K562 (cell line): Measurements from ENCODE around the gene EVC. TPM values are rescaled to one million over a fixed set of nuclear protein-coding genes. Genes with fewer than 3 reads are reported as not detected.
A peak's percentile ranks its signal among the peaks of the same experiment; 100 is the strongest.

Source experiments
- ATAC-seq: fragments of 200-7000 bp; cut with Tn5 transposase; 3 replicates; pipeline ENCODE4 v1.9.1; 2020; ENCODE audit warnings: moderate library complexity
- BruUV-seq: library from RNA; stranded (reverse); fragments of 400-500 nt; replicated peaks from 2 replicates; lab custom pipeline; 2021; lab: Mats Ljungman, UMichigan
- CTCF ChIA-PET: fragments of 300-600 bp; formaldehyde crosslinking; extraction: SDS; loops from one replicate; lab custom pipeline; 2021; ENCODE audit warnings: low intra/inter-chr PET ratio; lab: Yijun Ruan, JAX
- POLR2A ChIA-PET: fragments of 300-600, 350-650 bp; sonication (Branson Sonifier 250); formaldehyde crosslinking; extraction: SDS; loops from one replicate; lab custom pipeline; 2021; ENCODE audit warnings: antibody characterized with exemption, inconsistent platforms; lab: Yijun Ruan, JAX
- DNase-seq, 4 experiments: peaks; one replicate each; pipeline versions ENCODE4 v3.0.0 to v3.0.0-alpha.2; 2011 to 2018; ENCODE audit warnings: low spot score in 3 of 4, mixed read lengths in 3 of 4; ENCODE audit errors: extremely low read depth in 1 of 4
- FAIRE-seq: peaks from 2 replicates; lab custom pipeline; 2011; peaks lifted over from hg19 to GRCh38; lab: Jason Lieb, UNC
- H2AFZ ChIP-seq: 2 replicates; pipeline ENCODE4 v1.6.0; 2011; ENCODE audit warnings: low read depth, low read length, control low read depth, inconsistent platforms
- H3K27ac ChIP-seq: fragments of 200-600 bp; 3 replicates; pipeline ENCODE4 v1.8.0; 2011; ENCODE audit warnings: low read depth, mild to moderate bottlenecking, control low read depth, inconsistent platforms, low read length, moderate library complexity, mixed read lengths; ENCODE audit errors: extremely low read depth
- H3K27me3 ChIP-seq, 2 experiments: fragments of 300-600 bp in 1 of 2; 2 replicates in 1 of 2; 3 replicates in 1 of 2; pipeline versions ENCODE4 v1.6.0 to v1.8.0; 2011; ENCODE audit warnings: inconsistent platforms in 2 of 2, low read length in 2 of 2, mild to moderate bottlenecking in 1 of 2, mixed read lengths in 1 of 2, moderate library complexity in 1 of 2; ENCODE audit not compliant: control insufficient read depth in 2 of 2, insufficient read depth in 2 of 2
- H3K36me3 ChIP-seq: fragments of 300-600 bp; 3 replicates; pipeline ENCODE4 v1.8.0; 2011; ENCODE audit warnings: mild to moderate bottlenecking, low read length, inconsistent platforms; ENCODE audit not compliant: control insufficient read depth, insufficient read depth
- H3K4me1 ChIP-seq, 2 experiments: fragments of 200-600 bp in 1 of 2; replicated peaks in 1 of 2; 2 replicates in 1 of 2; 3 replicates in 1 of 2; pipeline versions ENCODE4 v1.5.1 to v1.8.0; 2011; ENCODE audit warnings: inconsistent platforms in 2 of 2, low read length in 2 of 2, mild to moderate bottlenecking in 1 of 2, mixed read lengths in 1 of 2, moderate library complexity in 1 of 2; ENCODE audit not compliant: control insufficient read depth in 2 of 2, insufficient read depth in 2 of 2
- H3K4me2 ChIP-seq: 2 replicates; pipeline ENCODE4 v1.6.1; 2011; ENCODE audit warnings: low read length, control low read depth, inconsistent platforms, mixed read lengths; ENCODE audit not compliant: insufficient read depth
- H3K4me3 ChIP-seq: fragments of 200-600 bp; sonication (generic), shearing (Covaris generic); 2 replicates; pipeline ENCODE4 v1.5.1; 2016; ENCODE audit warnings: control low read depth, inconsistent platforms
- H3K79me2 ChIP-seq: fragments of 200-600 bp; 3 replicates; pipeline ENCODE4 v1.8.0; 2011; ENCODE audit warnings: low read length, inconsistent platforms; ENCODE audit not compliant: control insufficient read depth, insufficient read depth
- H3K9ac ChIP-seq, 2 experiments: 2 replicates each; pipeline versions ENCODE4 v1.6.0 to v1.6.1; 2011; ENCODE audit warnings: low read depth in 2 of 2, low read length in 2 of 2, control low read depth in 1 of 2, inconsistent platforms in 1 of 2, mild to moderate bottlenecking in 1 of 2, mixed read lengths in 1 of 2; ENCODE audit not compliant: insufficient read depth in 1 of 2
- H3K9me1 ChIP-seq: one replicate; pipeline ENCODE4 v1.6.0; 2011; ENCODE audit warnings: inconsistent platforms, mild to moderate bottlenecking, low read length, moderate library complexity; ENCODE audit not compliant: control insufficient read depth, insufficient read depth
- H3K9me3 ChIP-seq: replicated peaks from 2 replicates; pipeline ENCODE4 v1.5.1; 2011; ENCODE audit warnings: low read depth, low read length, inconsistent platforms; ENCODE audit not compliant: control insufficient read depth, insufficient read depth
- H4K20me1 ChIP-seq: replicated peaks from 2 replicates; pipeline ENCODE4 v1.6.1; 2011; ENCODE audit warnings: low read length, inconsistent platforms, mixed read lengths; ENCODE audit not compliant: control insufficient read depth, insufficient read depth
- ATF3 ChIP-seq, 2 experiments: fragments of 450-650 bp in 1 of 2; sonication (generic) in 1 of 2; formaldehyde crosslinking in 1 of 2; IDR thresholded peaks in 1 of 2; conservative IDR thresholded peaks in 1 of 2; 2 replicates each; pipeline versions ENCODE4 v1.6.1 to v1.8.1; 2016 to 2023; ENCODE audit warnings: mild to moderate bottlenecking in 2 of 2, moderate library complexity in 2 of 2, inconsistent platforms in 1 of 2, missing genetic modification reagents in 1 of 2
- CBFB ChIP-seq: sonication (generic); formaldehyde crosslinking; IDR thresholded peaks from 2 replicates; pipeline ENCODE4 v1.4.0; 2020; ENCODE audit warnings: mild to moderate bottlenecking, missing genetic modification reagents
- CREM ChIP-seq: IDR thresholded peaks from 2 replicates; pipeline ENCODE4 v1.6.1; 2014; ENCODE audit warnings: antibody characterized with exemption, low read depth
- E2F8 ChIP-seq: fragments of 450-650 bp; IDR thresholded peaks from 2 replicates; pipeline ENCODE4 v1.7.1; 2018; ENCODE audit warnings: mild to moderate bottlenecking, low read depth; ENCODE audit not compliant: partially characterized antibody
- ELK1 ChIP-seq: sonication (generic); formaldehyde crosslinking; IDR thresholded peaks from 2 replicates; pipeline ENCODE4 v1.8.1; 2022; ENCODE audit warnings: missing genetic modification reagents
- KDM1A ChIP-seq, 2 experiments: fragments of 450-650 bp; IDR thresholded peaks; 2 replicates each; pipeline ENCODE4 v1.6.1; 2016; ENCODE audit warnings: mild to moderate bottlenecking in 2 of 2
- KLF10 ChIP-seq: fragments of 250-450 bp; sonication (Bioruptor Pico); IDR thresholded peaks from 2 replicates; pipeline ENCODE4 v1.6.1; 2021; ENCODE audit warnings: matching md5 sums
- MIER1 ChIP-seq: fragments of 450-650 bp; IDR thresholded peaks from 2 replicates; pipeline ENCODE4 v1.6.1; 2016; ENCODE audit warnings: antibody characterized with exemption, mild to moderate bottlenecking, low read depth
- POLR2H ChIP-seq: IDR thresholded peaks from 2 replicates; pipeline ENCODE4 v1.6.1; 2016; ENCODE audit warnings: missing genetic modification characterization, low read depth, mild to moderate bottlenecking, control low read depth, missing compliant biosample characterization, moderate library complexity
- RAD21 ChIP-seq, 2 experiments: fragments of 250-450 bp in 1 of 2; fragments of 450-650 bp in 1 of 2; sonication (Bioruptor Pico) in 1 of 2; formaldehyde crosslinking in 1 of 2; IDR thresholded peaks in 1 of 2; conservative IDR thresholded peaks in 1 of 2; 2 replicates each; pipeline versions ENCODE4 v1.4.0 to v1.8.0; 2020 to 2022; ENCODE audit warnings: mild to moderate bottlenecking in 2 of 2, moderate library complexity in 1 of 2
- RHOXF2B ChIP-seq: fragments of 250-450 bp; sonication (Bioruptor Pico); conservative IDR thresholded peaks from 2 replicates; pipeline ENCODE4 v1.5.1; 2021
- RNF2 ChIP-seq: sonication (generic); IDR thresholded peaks from 2 replicates; pipeline ENCODE4 v1.6.1; 2016
- SAFB2 ChIP-seq: fragments of 200-400 bp; formaldehyde crosslinking; IDR thresholded peaks from 2 replicates; pipeline ENCODE4 v1.6.1; 2018; ENCODE audit warnings: borderline replicate concordance, low read length, low read depth, moderate library complexity; ENCODE audit not compliant: severe bottlenecking
- TCF7L2 ChIP-seq: fragments of 150-350 bp; IDR thresholded peaks from 2 replicates; pipeline ENCODE4 v1.6.1; 2016; ENCODE audit warnings: low read depth, mild to moderate bottlenecking, low read length, moderate library complexity
- ZNF449 ChIP-seq: fragments of 250-450 bp; sonication (Bioruptor Pico); IDR thresholded peaks from 2 replicates; pipeline ENCODE4 v1.8.0; 2022; ENCODE audit warnings: moderate library complexity, mild to moderate bottlenecking, inconsistent platforms
- WGBS: fragments of 100-300 bp; shearing (Covaris generic); methylation state at CpG from one replicate; pipeline ENCODE4 v1.1.6; 2016; ENCODE audit warnings: low coverage, mixed read lengths; ENCODE audit not compliant: insufficient coverage; ENCODE audit errors: missing lambda C conversion rate; 5-methylcytosine and 5-hydroxymethylcytosine counted together
- in situ Hi-C: fragments of 300-500 bp; cut with MboI; formaldehyde crosslinking; loops from 4 replicates; pipeline ENCODE4 v1.15.0; 2018; ENCODE audit warnings: inconsistent platforms, mixed read lengths
- intact Hi-C: fragments of 100-400 bp; cut with micrococcal nuclease; formaldehyde crosslinking; loops from 2 replicates; pipeline ENCODE4 v1.14.2; 2022
- polyA plus RNA-seq, 8 experiments: library from polyadenylated mRNA; depleted of rRNA in 4 of 8; stranded (reverse) in 5 of 8; unstranded in 3 of 8; fragments of >200 nt; fragmentation: Nextera tagmentation in 2 of 8; fragmentation: Illumina TruSeq in 1 of 8; extraction: Ambion mirVana in 2 of 8; extraction: Trizol in 1 of 8; gene quantifications; 2 replicates each; pipeline versions ENCODE4 v1.2.1 to v1.2.3, GENCODE V29; 2011 to 2014; ENCODE audit warnings: inconsistent platforms in 1 of 8, missing spikeins in 1 of 8
- total RNA-seq, 7 experiments: library from RNA; depleted of rRNA in 6 of 7; stranded (reverse); fragments of >200 nt in 6 of 7; fragmentation: Illumina TruSeq in 2 of 7; extraction: Trizol in 2 of 7; gene quantifications; 2 replicates each; pipeline versions ENCODE4 v1.2.1 to v1.2.3, GENCODE V29; 2011 to 2021; ENCODE audit warnings: low replicate concordance in 1 of 7

The EVC gene
- total and polyA plus RNA-seq, 9 of the 15 experiments (the other 6 are each of a cell fraction or from before 2014, with no cell fraction given): 0.03 to 3.2 (median 1.1) TPM

GRCh38 chr4:5857199-5857598 is 146.2 kb downstream of the EVC start:
- H3K27me3 ChIP-seq: peaks cover 0 to 11% of the 10 kb centered on the region in 2 experiments; a peak in 2 of 5 replicates
- POLR2A ChIA-PET: no interaction called here

More at GRCh38 chr4:5857199-5857598, 146.2 kb downstream of the EVC start:
- Histone ChIP-seq H3K4me1 (no peaks in the 10 kb centered on the region), H2AFZ (no peak overlapping the region), H3K36me3 (no peaks in the 10 kb centered on the region), H3K9me3 (no peaks in the 10 kb centered on the region), H3K27ac (no peak overlapping the region), H3K4me2 (no peak overlapping the region), H4K20me1 (no peaks in the 10 kb centered on the region; the same call in 1 of the 2 replicates), H3K9ac (no peak overlapping the region), H3K4me3 (no peak overlapping the region), H3K9me1 (no peaks in the 10 kb centered on the region), H3K79me2 (no peaks in the 10 kb centered on the region)
- in situ Hi-C loops (no loop called here), intact Hi-C loops (no loop called here)
- DNase-seq: no peak
- ATAC-seq: no peak
- no TSS peak for BruUV-seq
- CTCF ChIA-PET: no interaction called here
- 0% methylated on average over 2 of the region's 2 CpGs for WGBS
- no peak for FAIRE-seq
- TF ChIP-seq MIER1 (no peak), KDM1A (IDR thresholded peaks at IDR 0.05) (0 out of 4 replicates have a peak, but pooled peaks of 1 of the 2 experiments have one; percentile 27), RHOXF2B (CRISPR knock-in tag) (no peak), TCF7L2 (no peak), POLR2H (tag) (no peak), ELK1 (no peak), CBFB (CRISPR knock-in tag) (no peak), RAD21 (CRISPR knock-in tag; conservative IDR thresholded peaks at IDR 0.05 in 1 of 2, IDR thresholded peaks at IDR 0.05 in 1 of 2) (no peak), CREM (no peak), SAFB2 (no peak), KLF10 (CRISPR knock-in tag) (no peak), ZNF449 (no peak), ATF3 (IDR thresholded peaks at IDR 0.05) (peak; percentile 56; the same call in 1 of the 2 replicates), ATF3 (CRISPR knock-in tag; conservative IDR thresholded peaks at IDR 0.05) (no peak), E2F8 (no peak), RNF2 (no peak)
- TF ChIP-seq, all 486 proteins: peak for 2
